Right atrium auricular region (tissue), 2 donors: Measurements from ENCODE around the gene LANCL3. TPM values are rescaled to one million over a fixed set of nuclear protein-coding genes. Genes with fewer than 3 reads are reported as not detected.

Experiments
- DNase-seq: peaks from one replicate; pipeline ENCODE4 v3.0.0-alpha.2; 2019; ENCODE audit warnings: low spot score
- H3K27ac ChIP-seq, 2 donors: fragments of 200-600 bp; sonication (generic); 1 replicate in 1 of 2; 2 replicates in 1 of 2; pipeline ENCODE4 v1.5.1; 2016 to 2019
- H3K27me3 ChIP-seq, 2 donors: fragments of 200-600 bp; sonication (generic); one replicate each; pipeline versions ENCODE4 v1.5.1 to v1.6.0; 2017 to 2019
- H3K36me3 ChIP-seq: fragments of 200-600 bp; sonication (generic); one replicate; pipeline ENCODE4 v1.5.1; 2016
- H3K4me1 ChIP-seq, 2 donors: fragments of 200-600 bp; sonication (generic); one replicate each; pipeline versions ENCODE4 v1.5.1 to v1.6.0; 2017 to 2019
- H3K4me3 ChIP-seq, 2 donors: fragments of 200-600 bp; sonication (generic); 1 replicate in 1 of 2; 2 replicates in 1 of 2; pipeline ENCODE4 v1.5.1; 2017 to 2019; ENCODE audit warnings: mild to moderate bottlenecking in 1 of 2, moderate library complexity in 1 of 2
- H3K9me3 ChIP-seq, 2 donors: fragments of 200-600 bp; sonication (generic); one replicate each; pipeline ENCODE4 v1.5.1; 2019
- total RNA-seq, 2 donors: library from RNA; depleted of rRNA; stranded (reverse); fragments of >200 nt; gene quantifications; one replicate each; pipeline ENCODE4 v1.1.0, GENCODE V29; 2016
- TF ChIP-seq, protein P1 (sequence below), 2 donors: fragments of 200-600 bp; sonication (generic); IDR thresholded peaks; one replicate each; pipeline ENCODE4 v1.5.1; 2019; ENCODE audit warnings: antibody characterized with exemption in 2 of 2

LANCL3 gene
- total RNA-seq, 2 donors from 2014 or later, result 0.07 to 0.08 TPM

DNA sequence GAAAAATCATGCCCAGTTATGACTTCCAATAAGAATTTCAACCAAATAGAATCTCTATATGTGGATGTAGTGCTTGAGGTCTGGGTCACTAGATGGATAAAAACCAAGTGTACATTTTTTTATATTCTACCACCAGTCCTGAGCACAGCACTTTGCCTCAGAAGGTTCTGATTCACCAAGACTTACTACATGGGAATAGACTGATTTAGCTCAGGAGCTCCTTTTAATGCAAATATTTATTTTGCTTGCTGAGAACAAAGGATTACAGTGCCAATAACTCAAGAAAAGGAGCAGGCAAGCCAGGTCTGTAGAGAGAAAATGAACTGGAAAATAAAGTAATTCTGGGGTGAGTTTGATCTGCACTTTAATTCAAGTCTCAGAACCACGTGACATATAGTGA, 107.8 kb downstream of the LANCL3 start:
- H3K4me3 ChIP-seq, result no peak overlapping the region
- TF ChIP-seq, protein P1, sequence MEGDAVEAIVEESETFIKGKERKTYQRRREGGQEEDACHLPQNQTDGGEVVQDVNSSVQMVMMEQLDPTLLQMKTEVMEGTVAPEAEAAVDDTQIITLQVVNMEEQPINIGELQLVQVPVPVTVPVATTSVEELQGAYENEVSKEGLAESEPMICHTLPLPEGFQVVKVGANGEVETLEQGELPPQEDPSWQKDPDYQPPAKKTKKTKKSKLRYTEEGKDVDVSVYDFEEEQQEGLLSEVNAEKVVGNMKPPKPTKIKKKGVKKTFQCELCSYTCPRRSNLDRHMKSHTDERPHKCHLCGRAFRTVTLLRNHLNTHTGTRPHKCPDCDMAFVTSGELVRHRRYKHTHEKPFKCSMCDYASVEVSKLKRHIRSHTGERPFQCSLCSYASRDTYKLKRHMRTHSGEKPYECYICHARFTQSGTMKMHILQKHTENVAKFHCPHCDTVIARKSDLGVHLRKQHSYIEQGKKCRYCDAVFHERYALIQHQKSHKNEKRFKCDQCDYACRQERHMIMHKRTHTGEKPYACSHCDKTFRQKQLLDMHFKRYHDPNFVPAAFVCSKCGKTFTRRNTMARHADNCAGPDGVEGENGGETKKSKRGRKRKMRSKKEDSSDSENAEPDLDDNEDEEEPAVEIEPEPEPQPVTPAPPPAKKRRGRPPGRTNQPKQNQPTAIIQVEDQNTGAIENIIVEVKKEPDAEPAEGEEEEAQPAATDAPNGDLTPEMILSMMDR (IDR thresholded peaks at IDR 0.05), result no peak
- no peaks in the 10 kb centered on the region for H3K9me3 ChIP-seq
- no peaks in the 10 kb centered on the region for H3K36me3 ChIP-seq
- no peak overlapping the region for H3K27ac ChIP-seq
- no peaks in the 10 kb centered on the region for H3K4me1 ChIP-seq
- no peaks in the 10 kb centered on the region for H3K27me3 ChIP-seq
- DNase-seq, result no peak

DNA sequence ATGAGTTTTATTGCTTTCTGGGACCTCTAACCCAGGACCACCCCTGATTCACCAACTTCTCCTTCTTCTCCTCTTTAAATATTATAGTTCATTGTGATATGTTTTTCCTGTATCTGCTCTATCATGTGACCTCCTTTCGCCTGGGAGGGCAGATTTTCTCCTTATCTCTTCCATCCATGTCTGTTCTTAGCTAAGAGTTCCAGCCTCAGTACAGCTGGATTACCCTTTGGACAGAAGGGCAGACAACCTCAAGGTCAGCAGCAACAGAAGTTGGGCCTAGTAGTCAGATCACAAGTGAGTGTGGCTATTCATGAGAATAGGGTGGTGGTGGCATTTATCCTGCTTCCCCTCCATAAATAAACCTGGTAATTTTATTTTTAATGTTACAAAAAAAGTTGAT, 108.4 kb downstream of the LANCL3 start:
- H3K4me3 ChIP-seq, result no peak overlapping the region
- TF ChIP-seq, protein P1 (IDR thresholded peaks at IDR 0.05), result no peak
- DNase-seq, result no peak
- no peaks in the 10 kb centered on the region for H3K27me3 ChIP-seq
- no peaks in the 10 kb centered on the region for H3K4me1 ChIP-seq
- H3K36me3 ChIP-seq, result no peaks in the 10 kb centered on the region
- no peak overlapping the region for H3K27ac ChIP-seq
- no peaks in the 10 kb centered on the region for H3K9me3 ChIP-seq

DNA sequence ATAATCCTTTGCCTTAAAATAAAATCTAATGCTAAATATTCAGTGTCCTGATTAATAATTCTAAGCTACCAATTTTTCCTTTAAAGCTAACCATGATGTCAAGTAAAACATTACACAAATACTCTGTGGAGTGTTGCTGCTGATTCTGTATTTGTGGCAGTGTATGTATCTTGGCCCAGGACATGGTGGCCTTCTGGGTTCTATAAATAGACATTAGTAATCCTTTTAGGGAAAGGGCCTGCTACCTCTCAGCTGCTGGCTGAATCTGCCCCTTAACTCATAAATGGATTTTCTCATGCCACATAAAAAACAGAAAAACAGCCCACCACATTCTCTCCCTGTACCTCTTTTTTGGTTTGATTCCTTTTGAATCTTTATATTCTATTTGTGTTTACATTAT, 113.0 kb downstream of the LANCL3 start:
- no peaks in the 10 kb centered on the region for H3K27me3 ChIP-seq
- H3K27ac ChIP-seq, result peak overlapping the region; percentile 76 to 87
- TF ChIP-seq, protein P1 (IDR thresholded peaks at IDR 0.05), result no peak
- no peaks in the 10 kb centered on the region for H3K4me1 ChIP-seq
- H3K36me3 ChIP-seq, result no peaks in the 10 kb centered on the region
- no peak overlapping the region for H3K4me3 ChIP-seq
- no peak for DNase-seq
- no peaks in the 10 kb centered on the region for H3K9me3 ChIP-seq

DNA sequence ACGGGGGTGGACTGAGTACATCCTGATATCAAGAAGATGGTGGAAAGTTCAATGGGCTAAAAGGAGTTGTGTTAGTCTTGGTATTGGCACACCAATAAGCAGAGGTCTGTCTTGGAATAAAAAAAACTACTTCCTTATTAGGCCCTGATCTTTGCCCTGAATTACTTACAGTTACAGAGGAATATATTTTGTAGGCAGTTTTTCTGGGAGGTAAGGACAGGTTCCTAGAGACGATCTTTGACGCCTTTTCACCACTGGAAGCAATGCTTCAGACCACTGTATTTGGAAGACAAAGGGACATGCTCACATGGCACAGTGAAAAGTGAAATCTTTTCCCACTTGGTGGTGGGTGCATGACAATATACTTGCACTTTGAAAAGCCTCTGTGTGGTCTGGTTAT, 113.5 kb downstream of the LANCL3 start:
- DNase-seq, result no peak
- H3K4me1 ChIP-seq, result no peaks in the 10 kb centered on the region
- H3K9me3 ChIP-seq, result no peaks in the 10 kb centered on the region
- H3K27ac ChIP-seq, result peak overlapping the region; percentile 76 to 87
- no peak overlapping the region for H3K4me3 ChIP-seq
- H3K27me3 ChIP-seq, result no peaks in the 10 kb centered on the region
- TF ChIP-seq, protein P1 (IDR thresholded peaks at IDR 0.05), result no peak
- no peaks in the 10 kb centered on the region for H3K36me3 ChIP-seq

DNA sequence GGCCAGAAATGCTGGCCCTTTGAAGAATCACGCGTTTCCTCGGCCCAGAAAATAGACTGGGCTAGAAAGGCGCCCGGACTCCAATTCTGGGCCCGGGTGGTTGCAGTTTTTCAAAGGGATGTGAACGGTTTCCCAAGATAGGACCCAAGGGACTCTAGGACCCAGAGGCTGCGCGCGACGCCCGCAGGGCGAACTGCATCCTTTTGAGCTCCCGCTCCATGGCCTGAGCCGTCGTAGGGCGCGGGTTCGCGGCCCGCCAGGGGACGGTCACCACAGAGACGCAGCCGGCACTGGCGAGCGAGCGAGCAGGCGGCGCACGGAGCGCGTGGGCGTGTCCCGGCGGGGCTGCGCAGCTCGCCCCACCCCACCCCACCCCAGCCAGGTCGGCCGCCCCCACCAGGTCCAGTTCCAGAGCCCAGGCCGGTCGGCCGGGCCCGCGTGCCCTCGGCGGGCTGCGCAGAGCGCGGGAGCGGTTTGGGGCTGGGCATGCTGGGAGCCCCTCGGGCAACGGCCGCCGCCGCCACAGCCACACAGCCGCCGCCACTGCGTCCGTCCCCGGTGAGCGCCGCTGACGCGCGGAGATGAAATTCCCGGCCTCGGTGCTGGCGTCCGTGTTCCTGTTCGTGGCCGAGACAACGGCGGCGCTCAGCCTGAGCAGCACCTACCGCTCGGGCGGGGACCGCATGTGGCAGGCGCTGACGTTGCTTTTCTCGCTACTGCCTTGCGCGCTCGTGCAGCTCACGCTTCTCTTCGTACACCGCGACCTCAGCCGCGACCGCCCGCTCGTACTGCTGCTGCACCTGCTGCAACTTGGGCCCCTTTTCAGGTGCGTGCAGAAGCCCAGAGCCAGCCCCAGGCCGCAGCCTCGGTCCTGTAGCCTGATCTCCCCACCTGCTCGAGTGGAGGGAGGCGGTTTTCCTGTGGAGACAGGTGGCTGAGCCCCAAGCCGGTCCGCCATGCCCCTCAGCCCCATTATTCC, 114.2 kb downstream of the LANCL3 start, which contains the start of gene XK:
Gene XK (plus strand): TSS at position 411 of the 979 bp plus-strand sequence. CDS start 171 bp downstream, at position 582.
- Histone ChIP-seq H3K4me1 (no peaks in the 10 kb centered on the region), H3K36me3 (no peaks in the 10 kb centered on the region), H3K27me3 (no peaks in the 10 kb centered on the region), H3K9me3 (no peaks in the 10 kb centered on the region), H3K4me3 (peak within 1 kb of the TSS; percentile 39 to 49), H3K27ac (peak within 1 kb of the TSS; percentile 76 to 87)
- TF ChIP-seq, protein P1 (IDR thresholded peaks at IDR 0.05), result no peak
- DNase-seq, result no peak
